Uterus (tissue), 4 donors: ENCODE measurements around the gene GALNT9. TPM values are rescaled to one million over a fixed set of nuclear protein-coding genes. Genes with fewer than 3 reads are reported as not detected.

Source experiments
- DNase-seq, 2 donors: peaks; one replicate each; pipeline ENCODE4 v3.0.0-alpha.2; 2019 to 2020
- H3K27ac ChIP-seq, 2 donors: fragments of 200-600 bp; sonication (generic); 1 replicate in 1 of 2; 2 replicates in 1 of 2; pipeline ENCODE4 v1.5.1; 2016 to 2018
- H3K27me3 ChIP-seq, 2 donors: fragments of 200-600 bp; sonication (generic); one replicate each; pipeline ENCODE4 v1.5.1; 2018 to 2019; ENCODE audit warnings: control low read depth in 1 of 2
- H3K36me3 ChIP-seq, 2 donors: fragments of 200-600 bp; sonication (generic); one replicate each; pipeline ENCODE4 v1.5.1; 2019; ENCODE audit warnings: control low read depth in 1 of 2
- H3K4me1 ChIP-seq, 2 donors: fragments of 200-600 bp; sonication (generic); one replicate each; pipeline ENCODE4 v1.5.1; 2018 to 2019; ENCODE audit warnings: control low read depth in 1 of 2
- H3K4me3 ChIP-seq, 2 donors: fragments of 200-600 bp; sonication (generic); 1 replicate in 1 of 2; 2 replicates in 1 of 2; pipeline ENCODE4 v1.5.1; 2018 to 2019; ENCODE audit warnings: mild to moderate bottlenecking in 1 of 2
- H3K9me3 ChIP-seq, 2 donors: fragments of 200-600 bp; sonication (generic); one replicate each; pipeline ENCODE4 v1.5.1; 2019; ENCODE audit warnings: control low read depth in 1 of 2
- POLR2A ChIP-seq, 2 donors: fragments of 450-650 bp; IDR thresholded peaks; one replicate each; pipeline ENCODE4 v1.6.1; 2016; ENCODE audit warnings: antibody characterized with exemption in 2 of 2, mild to moderate bottlenecking in 1 of 2, moderate library complexity in 1 of 2
- intact Hi-C: fragments of 100-400 bp; cut with DNase I; formaldehyde crosslinking; loops from one replicate; pipeline ENCODE4 v1.15.1; 2023; ENCODE audit warnings: low total_unique reads
- total RNA-seq, 4 donors: library from RNA; depleted of rRNA in 3 of 4; stranded (reverse); fragments of >200 nt in 3 of 4; gene quantifications; one replicate each; pipeline versions ENCODE4 v1.1.0 to v1.2.4, GENCODE V29; 2014 to 2023
- TF ChIP-seq, protein P1 (sequence below), 4 experiments: fragments of 200-600 bp in 2 of 4; fragments of 450-650 bp in 2 of 4; sonication (generic) in 2 of 4; IDR thresholded peaks; one replicate each; pipeline ENCODE4 v1.5.1; 2016 to 2019; ENCODE audit warnings: antibody characterized with exemption in 4 of 4, mild to moderate bottlenecking in 2 of 4, moderate library complexity in 1 of 4
- donor health status: DM: yes; HTN: yes; CAD: no.

GALNT9 gene
- total RNA-seq, 4 donors from 2014 or later: 1.5 to 4.3 TPM; not detected in 2

DNA sequence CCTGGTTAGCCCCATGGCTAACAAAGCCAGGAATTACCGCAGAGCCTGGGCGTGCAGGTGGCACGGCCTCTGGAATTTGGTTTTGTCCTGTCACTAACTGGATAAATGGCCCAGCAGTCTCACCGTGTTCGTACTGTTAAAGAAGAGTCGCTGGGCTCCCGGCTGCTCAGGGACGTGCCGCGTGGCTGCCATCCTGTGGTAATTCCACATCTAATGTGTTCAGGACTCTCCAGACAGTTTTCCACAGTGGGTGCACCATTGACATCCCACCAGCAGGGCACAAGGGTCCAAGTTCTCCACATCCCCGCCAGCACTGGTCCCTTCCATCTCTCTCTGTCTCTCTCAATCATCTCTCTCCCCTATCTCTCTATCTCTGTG lies 165.5 kb downstream of the GALNT9 start:
- Histone ChIP-seq H3K4me1 (no peaks in the 10 kb centered on the region), H3K27ac (no peak overlapping the region), H3K36me3 (no peaks in the 10 kb centered on the region), H3K27me3 (peaks cover 0 to 2% of the 10 kb centered on the region in 2 donors), H3K9me3 (no peaks in the 10 kb centered on the region), H3K4me3 (no peak overlapping the region)
- intact Hi-C loops: no loop called here
- no peak for DNase-seq
- TF ChIP-seq POLR2A (IDR thresholded peaks at IDR 0.05): no peak
- TF ChIP-seq, protein P1, sequence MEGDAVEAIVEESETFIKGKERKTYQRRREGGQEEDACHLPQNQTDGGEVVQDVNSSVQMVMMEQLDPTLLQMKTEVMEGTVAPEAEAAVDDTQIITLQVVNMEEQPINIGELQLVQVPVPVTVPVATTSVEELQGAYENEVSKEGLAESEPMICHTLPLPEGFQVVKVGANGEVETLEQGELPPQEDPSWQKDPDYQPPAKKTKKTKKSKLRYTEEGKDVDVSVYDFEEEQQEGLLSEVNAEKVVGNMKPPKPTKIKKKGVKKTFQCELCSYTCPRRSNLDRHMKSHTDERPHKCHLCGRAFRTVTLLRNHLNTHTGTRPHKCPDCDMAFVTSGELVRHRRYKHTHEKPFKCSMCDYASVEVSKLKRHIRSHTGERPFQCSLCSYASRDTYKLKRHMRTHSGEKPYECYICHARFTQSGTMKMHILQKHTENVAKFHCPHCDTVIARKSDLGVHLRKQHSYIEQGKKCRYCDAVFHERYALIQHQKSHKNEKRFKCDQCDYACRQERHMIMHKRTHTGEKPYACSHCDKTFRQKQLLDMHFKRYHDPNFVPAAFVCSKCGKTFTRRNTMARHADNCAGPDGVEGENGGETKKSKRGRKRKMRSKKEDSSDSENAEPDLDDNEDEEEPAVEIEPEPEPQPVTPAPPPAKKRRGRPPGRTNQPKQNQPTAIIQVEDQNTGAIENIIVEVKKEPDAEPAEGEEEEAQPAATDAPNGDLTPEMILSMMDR (IDR thresholded peaks at IDR 0.05): no peak

GRCh38 chr12:132163041-132163910 lies 166.1 kb downstream of the GALNT9 start:
- intact Hi-C loops: no loop called here

GRCh38 chr12:132162508-132163031 lies 166.8 kb downstream of the GALNT9 start:
- no peak for DNase-seq
- no peaks in the 10 kb centered on the region for H3K4me1 ChIP-seq
- no peak overlapping the region for H3K27ac ChIP-seq
- H3K27me3 ChIP-seq: peaks cover 0 to 2% of the 10 kb centered on the region in 2 donors
- TF ChIP-seq, protein P1 (IDR thresholded peaks at IDR 0.05): no peak
- TF ChIP-seq POLR2A (IDR thresholded peaks at IDR 0.05): no peak
- no peaks in the 10 kb centered on the region for H3K9me3 ChIP-seq
- intact Hi-C loops: no loop called here
- H3K4me3 ChIP-seq: no peak overlapping the region
- no peaks in the 10 kb centered on the region for H3K36me3 ChIP-seq

More at GRCh38 chr12:132163041-132163910, 166.1 kb downstream of the GALNT9 start:
- Histone ChIP-seq H3K4me3 (no peak overlapping the region), H3K27ac (no peak overlapping the region), H3K27me3 (peaks cover 0 to 2% of the 10 kb centered on the region in 2 donors), H3K9me3 (no peaks in the 10 kb centered on the region), H3K36me3 (no peaks in the 10 kb centered on the region), H3K4me1 (no peaks in the 10 kb centered on the region)
- TF ChIP-seq POLR2A (IDR thresholded peaks at IDR 0.05): no peak
- TF ChIP-seq, protein P1 (IDR thresholded peaks at IDR 0.05): no peak
- DNase-seq: no peak

DNA sequence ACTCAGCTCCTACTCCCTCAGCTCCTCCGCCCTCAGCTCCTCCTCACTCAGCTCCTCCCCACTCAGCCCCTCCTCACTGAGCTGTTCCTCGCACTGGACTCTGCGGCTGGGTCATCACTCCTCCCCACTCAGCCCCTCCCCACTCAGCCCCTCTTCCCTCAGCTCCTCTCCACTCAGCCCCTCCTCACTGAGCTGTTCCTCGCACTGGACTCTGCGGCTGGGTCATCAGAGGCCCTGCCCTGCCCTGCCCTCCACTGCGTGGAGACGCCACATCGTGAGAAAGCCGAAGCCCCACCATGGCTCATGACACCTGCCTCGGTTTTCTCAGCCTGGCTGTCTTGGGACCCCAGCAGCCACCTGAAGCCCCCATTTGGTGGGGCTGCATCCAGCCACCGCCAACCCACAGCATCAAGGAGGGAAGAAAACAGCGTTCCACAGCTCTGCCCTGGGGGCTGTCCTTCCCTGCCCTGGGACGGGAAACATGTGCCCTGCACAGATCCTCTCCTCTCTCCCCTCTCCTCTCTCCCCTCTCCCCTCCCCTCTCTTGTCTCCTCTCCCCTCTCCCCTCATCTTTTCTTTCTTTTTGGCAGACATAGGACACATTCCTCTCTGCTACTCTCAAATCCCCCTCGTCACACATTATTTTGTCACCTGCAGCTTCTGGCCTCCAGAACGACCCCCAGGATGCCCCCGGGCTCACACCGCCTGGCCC lies 167.4 kb downstream of the GALNT9 start:
- H3K36me3 ChIP-seq: no peaks in the 10 kb centered on the region
- no peak for TF ChIP-seq POLR2A (IDR thresholded peaks at IDR 0.05)
- TF ChIP-seq, protein P1 (IDR thresholded peaks at IDR 0.05): no peak
- no peak for DNase-seq
- intact Hi-C loops: no loop called here
- H3K27me3 ChIP-seq: peaks cover 0 to 2% of the 10 kb centered on the region in 2 donors
- H3K9me3 ChIP-seq: no peaks in the 10 kb centered on the region
- no peaks in the 10 kb centered on the region for H3K4me1 ChIP-seq
- no peak overlapping the region for H3K27ac ChIP-seq
- no peak overlapping the region for H3K4me3 ChIP-seq
